ENCODE data around the gene NFATC3. TPM values are rescaled to one million over a fixed set of nuclear protein-coding genes. Genes with fewer than 3 reads are reported as not detected.
"Not testable (repeated sequence)": the region's sequence is repeated elsewhere in the genome, so short reads cannot be mapped to it uniquely, and the experiment has no call there.

NFATC3 gene
- total RNA-seq, 4 donors from 2014 or later = 39.5 to 54.5 (median 45.6) TPM

DNA sequence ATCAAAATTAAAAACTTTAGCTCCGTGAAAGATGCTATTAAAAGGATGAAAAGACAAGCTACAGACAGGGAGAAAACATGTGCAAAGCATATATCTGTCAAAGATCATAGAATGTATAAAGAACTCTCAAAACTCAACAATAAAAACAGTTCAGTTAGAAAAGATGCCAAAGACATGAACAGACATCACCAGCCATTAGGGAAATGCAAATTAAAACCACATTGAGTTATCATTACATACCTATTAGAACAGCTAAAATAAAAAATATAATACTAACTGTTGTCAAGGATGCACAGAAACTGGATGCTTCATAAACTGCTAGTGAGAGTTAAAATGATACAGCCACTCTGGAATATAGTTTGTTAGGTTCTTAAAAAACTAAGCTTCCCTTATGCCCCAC lies 58.8 kb downstream of the NFATC3 start:
- TF ChIP-seq, protein P1, sequence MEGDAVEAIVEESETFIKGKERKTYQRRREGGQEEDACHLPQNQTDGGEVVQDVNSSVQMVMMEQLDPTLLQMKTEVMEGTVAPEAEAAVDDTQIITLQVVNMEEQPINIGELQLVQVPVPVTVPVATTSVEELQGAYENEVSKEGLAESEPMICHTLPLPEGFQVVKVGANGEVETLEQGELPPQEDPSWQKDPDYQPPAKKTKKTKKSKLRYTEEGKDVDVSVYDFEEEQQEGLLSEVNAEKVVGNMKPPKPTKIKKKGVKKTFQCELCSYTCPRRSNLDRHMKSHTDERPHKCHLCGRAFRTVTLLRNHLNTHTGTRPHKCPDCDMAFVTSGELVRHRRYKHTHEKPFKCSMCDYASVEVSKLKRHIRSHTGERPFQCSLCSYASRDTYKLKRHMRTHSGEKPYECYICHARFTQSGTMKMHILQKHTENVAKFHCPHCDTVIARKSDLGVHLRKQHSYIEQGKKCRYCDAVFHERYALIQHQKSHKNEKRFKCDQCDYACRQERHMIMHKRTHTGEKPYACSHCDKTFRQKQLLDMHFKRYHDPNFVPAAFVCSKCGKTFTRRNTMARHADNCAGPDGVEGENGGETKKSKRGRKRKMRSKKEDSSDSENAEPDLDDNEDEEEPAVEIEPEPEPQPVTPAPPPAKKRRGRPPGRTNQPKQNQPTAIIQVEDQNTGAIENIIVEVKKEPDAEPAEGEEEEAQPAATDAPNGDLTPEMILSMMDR (IDR thresholded peaks at IDR 0.05) = no peak
- no peak for ATAC-seq (ENCODE audit: low FRiP score)

DNA sequence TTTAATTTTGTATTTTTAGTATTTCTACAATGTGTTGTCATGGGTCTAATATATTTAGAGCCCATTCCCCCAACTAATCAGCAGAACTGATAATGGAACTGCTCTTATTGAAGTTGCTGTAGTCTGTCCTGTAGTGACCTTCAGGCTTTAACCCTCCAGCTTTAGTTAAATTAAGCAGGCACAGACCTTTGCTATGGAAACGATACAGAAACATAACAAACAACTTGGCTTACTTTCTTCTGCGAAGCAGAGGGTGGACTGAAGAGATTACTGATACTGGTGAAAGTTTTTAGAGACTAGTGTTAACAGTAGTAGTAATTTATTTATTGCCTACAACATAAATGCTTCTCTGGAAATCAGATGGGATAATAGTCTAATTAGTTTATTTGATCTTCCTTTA lies 61.4 kb downstream of the NFATC3 start:
- DNase-seq (ENCODE audit: low spot score) = no peak
- ATAC-seq (ENCODE audit: low FRiP score) = no peak
- TF ChIP-seq, protein P1 (IDR thresholded peaks at IDR 0.05) = no peak

More for the DNA sequence above, 58.8 kb downstream of the NFATC3 start:
- DNase-seq (ENCODE audit: low spot score) = no peak

DNA sequence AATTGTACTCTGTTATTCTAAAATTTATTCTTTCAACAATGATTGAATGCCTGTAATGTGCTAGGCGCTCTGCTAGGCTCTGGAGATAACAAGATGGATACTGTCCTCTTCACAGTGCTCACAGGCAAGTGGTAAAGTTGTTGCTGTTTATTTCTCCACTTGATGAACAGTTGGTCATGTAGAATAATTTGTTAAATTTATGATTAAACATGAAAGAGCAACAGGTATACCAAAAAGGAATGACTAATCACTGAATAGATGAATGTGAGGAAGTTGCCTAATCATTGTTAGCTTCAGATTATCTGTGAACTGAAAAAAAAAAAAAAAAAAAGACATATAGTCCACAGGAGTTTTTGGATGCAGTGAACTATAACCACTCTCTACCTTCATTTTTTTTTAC lies 62.3 kb downstream of the NFATC3 start:
- DNase-seq (ENCODE audit: low spot score) = no peak
- TF ChIP-seq, protein P1 (IDR thresholded peaks at IDR 0.05) = no peak
- ATAC-seq (ENCODE audit: low FRiP score) = no peak

DNA sequence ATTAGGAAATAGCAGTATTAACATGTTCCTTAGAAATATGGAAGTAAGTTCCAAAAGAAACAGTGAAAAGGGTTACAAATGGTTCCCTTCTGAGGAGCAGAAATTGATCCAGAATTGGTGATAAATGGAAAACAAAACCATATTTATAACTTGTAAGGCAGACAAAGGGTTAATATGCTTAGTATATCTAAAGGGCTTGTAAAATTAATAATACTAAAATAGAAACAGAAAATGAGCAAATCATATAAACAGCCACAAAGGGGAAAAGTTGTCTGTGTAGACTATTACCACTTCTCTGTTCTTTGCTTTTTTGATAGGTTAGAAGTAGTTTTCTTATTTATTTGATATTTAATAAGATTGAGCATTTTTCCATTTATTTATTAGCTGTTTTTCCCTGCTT lies 64.4 kb downstream of the NFATC3 start:
- ATAC-seq (ENCODE audit: low FRiP score) = no peak
- TF ChIP-seq, protein P1 (IDR thresholded peaks at IDR 0.05) = no peak
- no peak for DNase-seq (ENCODE audit: low spot score)

DNA sequence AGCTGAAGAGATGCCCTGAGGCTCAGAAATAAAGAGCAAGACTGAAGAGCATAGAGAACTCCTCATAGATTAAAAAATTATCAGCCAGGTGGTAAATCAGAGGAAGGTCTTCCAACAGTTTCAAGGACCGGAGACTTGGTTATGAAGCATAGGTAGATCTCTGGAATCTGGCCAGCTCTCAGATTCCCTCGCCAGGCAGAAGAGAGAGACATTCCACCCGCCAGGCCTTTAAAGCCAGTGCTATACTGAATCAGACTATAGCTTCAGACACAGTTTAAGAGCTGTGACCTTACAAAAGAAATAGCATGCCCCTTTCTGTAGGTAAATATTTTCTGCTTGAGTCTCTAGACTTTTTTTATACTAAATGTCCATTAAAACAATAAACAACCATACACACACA lies 70.3 kb downstream of the NFATC3 start:
- DNase-seq (ENCODE audit: low spot score) = no peak
- TF ChIP-seq, protein P1 (IDR thresholded peaks at IDR 0.05) = no peak
- ATAC-seq (ENCODE audit: low FRiP score) = no peak

DNA sequence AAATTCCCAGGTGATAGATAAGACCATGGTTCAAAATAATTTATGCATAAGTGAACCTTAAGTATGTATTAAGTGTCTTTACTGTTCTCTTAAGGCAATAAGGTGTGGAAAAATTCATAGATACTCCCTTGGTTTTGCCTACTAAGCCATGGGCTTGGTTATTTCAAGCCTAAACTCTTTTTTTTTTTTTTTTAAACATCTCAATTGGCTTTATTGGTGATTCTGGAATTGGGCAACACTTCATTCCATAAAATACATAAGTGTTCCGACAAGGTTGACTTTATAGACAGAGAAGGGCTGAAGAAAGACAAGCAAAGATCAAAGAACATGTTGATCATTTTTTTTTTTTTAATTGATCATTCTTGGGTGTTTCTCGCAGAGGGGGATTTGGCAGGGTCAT lies 77.2 kb downstream of the NFATC3 start:
- TF ChIP-seq, protein P1 (IDR thresholded peaks at IDR 0.05) = no peak
- DNase-seq (ENCODE audit: low spot score) (no peak), ATAC-seq (ENCODE audit: low FRiP score) (no peak)

DNA sequence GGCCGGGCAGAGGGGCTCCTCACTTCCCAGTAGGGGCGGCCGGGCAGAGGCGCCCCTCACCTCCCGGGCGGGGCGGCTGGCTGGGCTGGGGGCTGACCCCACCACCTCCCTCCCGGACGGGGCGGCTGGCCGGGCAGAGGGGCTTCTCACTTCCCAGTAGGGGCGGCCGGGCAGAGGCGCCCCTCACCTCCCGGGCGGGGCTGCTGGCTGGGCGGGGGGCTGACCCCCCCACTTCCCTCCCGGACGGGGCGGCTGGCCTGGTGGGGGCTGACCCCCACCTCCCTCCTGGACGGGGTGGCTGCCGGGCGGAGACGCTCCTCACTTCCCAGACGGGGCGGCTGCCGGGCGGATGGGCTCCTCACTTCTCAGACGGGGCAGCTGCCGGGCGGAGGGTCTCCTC lies 78.1 kb downstream of the NFATC3 start:
- DNase-seq (ENCODE audit: low spot score); ATAC-seq (ENCODE audit: low FRiP score): not testable (repeated sequence)

DNA sequence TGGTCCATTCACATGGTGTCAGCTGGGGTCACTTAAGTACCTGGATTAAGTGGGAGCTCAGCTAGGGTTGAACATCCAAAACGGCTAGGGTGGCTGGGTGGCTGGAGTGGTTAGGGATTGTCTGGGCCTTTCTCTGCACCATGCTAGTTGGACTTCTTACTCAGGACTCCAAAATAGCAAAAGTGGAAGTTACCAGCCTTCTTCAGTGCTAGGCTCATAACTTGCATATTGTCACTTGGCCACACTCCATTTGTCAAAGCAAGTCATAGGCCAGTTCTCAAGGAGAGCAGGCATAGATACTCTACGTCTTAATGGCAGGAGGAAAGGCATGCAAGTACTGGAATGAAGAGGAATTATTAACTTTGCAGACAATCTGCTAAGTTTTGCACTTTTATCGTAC lies 81.1 kb downstream of the NFATC3 start:
- DNase-seq (ENCODE audit: low spot score) = no peak
- ATAC-seq (ENCODE audit: low FRiP score) = no peak
- TF ChIP-seq, protein P1 (IDR thresholded peaks at IDR 0.05) = no peak

Data from omental fat pad (tissue), 4 donors.